DOHH2 (cell line): ENCODE measurements around the gene TEX19.

Source experiments
- H3F3A ChIP-seq: fragments of 200-600 bp; sonication (generic), shearing (Covaris generic); 2 replicates; pipeline ENCODE4 v1.6.0; 2016; ENCODE audit warnings: antibody characterized with exemption, mild to moderate bottlenecking; ENCODE audit not compliant: control insufficient read depth, insufficient read depth
- H3K27ac ChIP-seq: fragments of 200-600 bp; sonication (generic); 2 replicates; pipeline ENCODE4 v1.5.1; 2014; ENCODE audit warnings: low read depth, mild to moderate bottlenecking, low read length, moderate library complexity
- H3K27me3 ChIP-seq: fragments of 200-600 bp; sonication (generic); 2 replicates; pipeline ENCODE4 v1.6.1; 2014; ENCODE audit warnings: mild to moderate bottlenecking, low read length, mixed read lengths; ENCODE audit not compliant: control insufficient read depth
- H3K36me3 ChIP-seq: fragments of 200-600 bp; sonication (generic); 2 replicates; pipeline ENCODE4 v1.6.1; 2014; ENCODE audit warnings: mild to moderate bottlenecking, low read length, moderate library complexity, mixed read lengths; ENCODE audit not compliant: control insufficient read depth
- H3K4me1 ChIP-seq: fragments of 200-600 bp; sonication (generic); 2 replicates; pipeline ENCODE4 v1.6.1; 2014; ENCODE audit warnings: mild to moderate bottlenecking, low read length, mixed read lengths; ENCODE audit not compliant: control insufficient read depth
- H3K4me2 ChIP-seq: fragments of 200-600 bp; sonication (generic); 2 replicates; pipeline ENCODE4 v1.6.0; 2014; ENCODE audit warnings: mild to moderate bottlenecking, low read length, moderate library complexity
- H3K4me3 ChIP-seq: fragments of 200-600 bp; sonication (generic); 2 replicates; pipeline ENCODE4 v1.5.1; 2014; ENCODE audit warnings: mild to moderate bottlenecking, low read length, mixed read lengths
- H3K79me2 ChIP-seq: fragments of 200-600 bp; sonication (generic); 2 replicates; pipeline ENCODE4 v1.6.1; 2014; ENCODE audit warnings: mild to moderate bottlenecking, low read length, mixed read lengths; ENCODE audit not compliant: control insufficient read depth
- H3K9me2 ChIP-seq: fragments of 200-600 bp; sonication (generic); replicated peaks from 2 replicates; pipeline ENCODE4 v1.6.1; 2014; ENCODE audit warnings: mild to moderate bottlenecking, low read length, mixed read lengths; ENCODE audit not compliant: control insufficient read depth
- H3K9me3 ChIP-seq: fragments of 200-600 bp; sonication (generic); 2 replicates; pipeline ENCODE4 v1.6.1; 2014; ENCODE audit warnings: antibody characterized with exemption, low read length, mixed read lengths; ENCODE audit not compliant: control insufficient read depth, insufficient read depth
- H4K20me1 ChIP-seq: fragments of 200-600 bp; sonication (generic); 2 replicates; pipeline ENCODE4 v1.6.0; 2014; ENCODE audit warnings: low read depth, mild to moderate bottlenecking, antibody characterized with exemption, low read length, moderate library complexity; ENCODE audit not compliant: control insufficient read depth, insufficient read depth
- CTCF ChIP-seq: fragments of 200-600 bp; sonication (generic); IDR thresholded peaks from one replicate; pipeline ENCODE4 v1.5.1; 2014; ENCODE audit warnings: antibody characterized with exemption, mild to moderate bottlenecking, low read depth, low read length; ENCODE audit not compliant: poor library complexity, severe bottlenecking
- EZH2phosphoT487 ChIP-seq: fragments of 200-600 bp; sonication (generic); IDR thresholded peaks from 2 replicates; pipeline ENCODE4 v1.6.1; 2017; ENCODE audit warnings: borderline replicate concordance, mild to moderate bottlenecking, antibody characterized with exemption, low read length, moderate library complexity, mixed read lengths

The TEX19 gene

GRCh38 chr17:82348866-82349265 lies 10.2 kb upstream of the TEX19 start:
- H3K79me2 ChIP-seq = no peaks in the 10 kb centered on the region
- peaks cover 7% of the 10 kb centered on the region for H3F3A ChIP-seq
- H3K4me2 ChIP-seq = no peak overlapping the region
- no peaks in the 10 kb centered on the region for H3K9me2 ChIP-seq
- H4K20me1 ChIP-seq = no peaks in the 10 kb centered on the region
- H3K27ac ChIP-seq = no peak overlapping the region
- peaks cover 40% of the 10 kb centered on the region for H3K4me1 ChIP-seq
- H3K36me3 ChIP-seq = no peaks in the 10 kb centered on the region
- H3K27me3 ChIP-seq = no peaks in the 10 kb centered on the region
- H3K4me3 ChIP-seq = no peak overlapping the region
- TF ChIP-seq EZH2phosphoT487 (no peak), CTCF (no peak)
- no peaks in the 10 kb centered on the region for H3K9me3 ChIP-seq

DNA sequence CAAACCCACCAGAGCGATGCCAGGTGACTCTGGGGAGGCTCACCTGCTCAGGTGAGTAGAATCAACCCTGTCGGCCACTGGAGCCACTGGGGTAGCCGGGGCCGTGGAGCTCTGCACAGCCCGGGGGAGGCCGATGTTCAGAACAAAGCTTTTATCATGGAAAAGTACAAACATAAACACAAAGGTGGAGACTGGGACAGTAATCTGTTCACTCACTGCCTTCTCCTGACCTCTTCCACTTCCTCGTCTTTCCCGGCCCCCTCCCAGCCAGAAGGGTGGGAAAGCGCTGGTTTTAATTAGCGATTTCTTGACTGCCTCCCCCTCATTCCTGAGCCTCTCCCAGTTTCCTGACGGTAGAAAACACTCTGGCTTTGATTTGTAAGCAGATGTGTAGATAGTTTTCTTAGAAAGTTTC lies 9.8 kb upstream of the TEX19 start:
- H3K27ac ChIP-seq = no peak overlapping the region
- H3K27me3 ChIP-seq = no peaks in the 10 kb centered on the region
- H3K4me1 ChIP-seq = peaks cover 39% of the 10 kb centered on the region
- peaks cover 7% of the 10 kb centered on the region for H3F3A ChIP-seq
- H3K9me3 ChIP-seq = no peaks in the 10 kb centered on the region
- no peaks in the 10 kb centered on the region for H3K36me3 ChIP-seq
- H3K4me2 ChIP-seq = no peak overlapping the region
- TF ChIP-seq CTCF (no peak), EZH2phosphoT487 (no peak)
- no peak overlapping the region for H3K4me3 ChIP-seq
- no peaks in the 10 kb centered on the region for H3K9me2 ChIP-seq
- H4K20me1 ChIP-seq = no peaks in the 10 kb centered on the region
- H3K79me2 ChIP-seq = no peaks in the 10 kb centered on the region

DNA sequence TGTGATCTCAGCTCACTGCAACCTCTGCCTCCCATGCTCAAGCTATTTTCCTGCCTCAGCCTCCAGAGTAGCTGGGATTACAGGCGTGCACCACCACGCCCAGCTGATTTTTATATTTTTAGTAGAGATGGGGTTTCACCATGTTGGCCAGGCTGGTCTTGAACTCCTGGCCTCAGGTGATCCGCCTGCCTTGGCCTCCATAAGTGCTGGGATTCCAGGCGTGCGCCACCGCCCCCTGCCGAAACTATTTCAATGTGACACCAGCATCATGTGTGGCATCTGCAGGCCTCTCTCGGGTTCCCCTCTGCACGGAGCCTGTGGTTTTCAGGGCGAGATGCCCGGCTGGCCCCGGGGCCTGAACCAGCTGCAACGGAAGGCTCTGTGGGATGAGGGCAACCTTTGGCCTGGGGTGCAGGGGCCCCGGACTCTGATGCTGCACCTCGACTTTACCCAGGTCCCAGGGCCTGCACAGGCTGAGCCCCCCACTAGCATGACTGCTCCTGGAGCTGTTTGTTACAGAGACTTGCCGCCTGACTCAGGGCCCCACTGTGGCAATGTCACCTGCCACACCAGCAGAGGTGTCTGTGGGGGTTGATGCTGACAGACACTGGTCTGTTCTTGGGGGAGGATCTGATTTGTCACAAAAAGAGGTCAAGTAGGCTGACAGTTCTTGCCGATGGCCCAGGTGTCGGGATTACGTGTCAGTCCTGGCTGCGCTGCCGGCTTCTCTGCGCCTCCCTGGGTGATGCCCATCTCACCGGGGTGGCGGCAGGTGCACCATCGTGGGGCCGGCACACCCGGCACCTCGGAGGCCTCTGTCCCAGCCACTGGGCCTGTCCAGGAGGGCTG lies 8.6 kb upstream of the TEX19 start:
- H3K27ac ChIP-seq = peak overlapping the region; percentile 88
- H3K4me2 ChIP-seq = peak overlapping the region; percentile 71

More for the DNA sequence above, 8.6 kb upstream of the TEX19 start:
- Histone ChIP-seq H3K36me3 (no peaks in the 10 kb centered on the region), H3K9me2 (no peaks in the 10 kb centered on the region), H3K9me3 (no peaks in the 10 kb centered on the region), H4K20me1 (no peaks in the 10 kb centered on the region), H3K4me3 (peak overlapping the region; percentile 58), H3K27me3 (no peaks in the 10 kb centered on the region), H3K79me2 (no peaks in the 10 kb centered on the region), H3K4me1 (peaks cover 37% of the 10 kb centered on the region), H3F3A (peaks cover 7% of the 10 kb centered on the region)
- no peak for TF ChIP-seq EZH2phosphoT487
- peak; percentile 48 for TF ChIP-seq CTCF
